Effector memory CD4-positive, alpha-beta T cell (primary cell): ENCODE measurements around the gene MRPS25.
A peak's percentile ranks its signal among the peaks of the same experiment; 100 is the strongest.

ENCODE experiments used
- DNase-seq, 3 donors: peaks; one replicate each; pipeline ENCODE4 v3.0.0-alpha.2; 2020
- H3K27ac ChIP-seq: 2 replicates; pipeline ENCODE4 v1.7.0; 2013; ENCODE audit warnings: mild to moderate bottlenecking, low read length, moderate library complexity; ENCODE audit not compliant: insufficient read depth, poor library complexity, severe bottlenecking
- H3K27me3 ChIP-seq: replicated peaks from 2 replicates; pipeline ENCODE4 v1.7.0; 2013; ENCODE audit warnings: mild to moderate bottlenecking, low read length; ENCODE audit not compliant: insufficient read depth, control insufficient read depth, poor library complexity, severe bottlenecking
- H3K36me3 ChIP-seq: 2 replicates; pipeline ENCODE4 v1.7.0; 2013; ENCODE audit warnings: mild to moderate bottlenecking, low read length, moderate library complexity; ENCODE audit not compliant: control insufficient read depth, insufficient read depth
- H3K4me1 ChIP-seq: 2 replicates; pipeline ENCODE4 v1.7.0; 2013; ENCODE audit warnings: low read length, mild to moderate bottlenecking; ENCODE audit not compliant: control insufficient read depth, insufficient read depth, poor library complexity, severe bottlenecking
- H3K4me3 ChIP-seq: 2 replicates; pipeline ENCODE4 v1.7.0; 2013; ENCODE audit warnings: low read length, low read depth, mild to moderate bottlenecking; ENCODE audit not compliant: insufficient read depth, poor library complexity, severe bottlenecking
- H3K9me3 ChIP-seq: 2 replicates; pipeline ENCODE4 v1.7.0; 2013; ENCODE audit warnings: mild to moderate bottlenecking, low read length, moderate library complexity; ENCODE audit not compliant: control insufficient read depth
- total RNA-seq, 3 donors: gene quantifications; one replicate each; lab custom pipeline; 2026; lab: John Stamatoyannopoulos, UW

The MRPS25 gene
- total RNA-seq = 36.4 to 47.4 (median 42.4) reads per million in 3 donors

- peak within 1 kb of the TSS; percentile 84 for H3K4me3 ChIP-seq
- DNase-seq = peak; percentile 73 to 81 (median 79)
- no peaks in the 10 kb centered on the region for H3K27me3 ChIP-seq
- H3K4me1 ChIP-seq = peaks cover 11% of the 10 kb centered on the region
- H3K9me3 ChIP-seq = no peaks in the 10 kb centered on the region
- H3K36me3 ChIP-seq = no peaks in the 10 kb centered on the region
- H3K27ac ChIP-seq = peak within 1 kb of the TSS; percentile 73
Observed at GRCh38 chr3:15064835-15065549, at the start of gene MRPS25. Gene MRPS25, minus strand, starts transcription at chr3:15065315. Its CDS starts 121 bp downstream, at chr3:15065194.

- DNase-seq = no peak
- no peaks in the 10 kb centered on the region for H3K4me1 ChIP-seq
Observed at GRCh38 chr3:15113884-15114283, 48.8 kb upstream of the MRPS25 start.

GRCh38 chr3:15113471-15113870, 48.4 kb upstream of the MRPS25 start:
- Histone ChIP-seq H3K4me3 (no peak overlapping the region), H3K9me3 (no peaks in the 10 kb centered on the region), H3K36me3 (no peaks in the 10 kb centered on the region), H3K27ac (no peak overlapping the region), H3K27me3 (no peaks in the 10 kb centered on the region), H3K4me1 (no peaks in the 10 kb centered on the region)
- DNase-seq = no peak

More at GRCh38 chr3:15113884-15114283, 48.8 kb upstream of the MRPS25 start:
- H3K9me3 ChIP-seq = no peaks in the 10 kb centered on the region
- H3K27ac ChIP-seq = no peak overlapping the region
- H3K36me3 ChIP-seq = no peaks in the 10 kb centered on the region
- no peak overlapping the region for H3K4me3 ChIP-seq
- H3K27me3 ChIP-seq = no peaks in the 10 kb centered on the region

- no peak overlapping the region for H3K27ac ChIP-seq
- H3K4me1 ChIP-seq = no peaks in the 10 kb centered on the region
- no peak for DNase-seq
- H3K27me3 ChIP-seq = no peaks in the 10 kb centered on the region
- no peak overlapping the region for H3K4me3 ChIP-seq
- no peaks in the 10 kb centered on the region for H3K9me3 ChIP-seq
- H3K36me3 ChIP-seq = no peaks in the 10 kb centered on the region
Observed at GRCh38 chr3:15112011-15112410, 46.9 kb upstream of the MRPS25 start.

- no peak overlapping the region for H3K27ac ChIP-seq
- H3K9me3 ChIP-seq = no peaks in the 10 kb centered on the region
- DNase-seq = no peak
- H3K4me3 ChIP-seq = no peak overlapping the region
- no peaks in the 10 kb centered on the region for H3K4me1 ChIP-seq
- H3K36me3 ChIP-seq = no peaks in the 10 kb centered on the region
- no peaks in the 10 kb centered on the region for H3K27me3 ChIP-seq
Observed at GRCh38 chr3:15110206-15110605, 45.1 kb upstream of the MRPS25 start.

GRCh38 chr3:15108869-15109268, 43.8 kb upstream of the MRPS25 start:
- H3K9me3 ChIP-seq = no peaks in the 10 kb centered on the region
- H3K27ac ChIP-seq = no peak overlapping the region
- no peaks in the 10 kb centered on the region for H3K27me3 ChIP-seq
- no peaks in the 10 kb centered on the region for H3K36me3 ChIP-seq
- H3K4me1 ChIP-seq = no peaks in the 10 kb centered on the region
- DNase-seq = no peak
- H3K4me3 ChIP-seq = no peak overlapping the region

- DNase-seq = peak; percentile 43 to 64 (median 44)
- H3K9me3 ChIP-seq = no peaks in the 10 kb centered on the region
- no peaks in the 10 kb centered on the region for H3K36me3 ChIP-seq
- no peak overlapping the region for H3K4me3 ChIP-seq
- no peak overlapping the region for H3K27ac ChIP-seq
- H3K27me3 ChIP-seq = no peaks in the 10 kb centered on the region
- H3K4me1 ChIP-seq = no peaks in the 10 kb centered on the region
Observed at GRCh38 chr3:15108082-15108545, 43.0 kb upstream of the MRPS25 start.

GRCh38 chr3:15107075-15107947, 42.2 kb upstream of the MRPS25 start:
- Histone ChIP-seq H3K4me1 (no peaks in the 10 kb centered on the region), H3K9me3 (no peaks in the 10 kb centered on the region), H3K4me3 (no peak overlapping the region), H3K27me3 (no peaks in the 10 kb centered on the region), H3K36me3 (no peaks in the 10 kb centered on the region), H3K27ac (no peak overlapping the region)
- no peak for DNase-seq

- Histone ChIP-seq H3K27me3 (no peaks in the 10 kb centered on the region), H3K27ac (no peak overlapping the region), H3K9me3 (no peaks in the 10 kb centered on the region), H3K36me3 (no peaks in the 10 kb centered on the region), H3K4me1 (peaks cover 11% of the 10 kb centered on the region), H3K4me3 (no peak overlapping the region)
- no peak for DNase-seq
Observed at GRCh38 chr3:15102836-15103235, 37.7 kb upstream of the MRPS25 start.

- Histone ChIP-seq H3K9me3 (no peaks in the 10 kb centered on the region), H3K4me1 (peaks cover 15% of the 10 kb centered on the region), H3K36me3 (no peaks in the 10 kb centered on the region), H3K27me3 (no peaks in the 10 kb centered on the region), H3K4me3 (no peak overlapping the region), H3K27ac (no peak overlapping the region)
- DNase-seq = no peak
Observed at GRCh38 chr3:15102256-15102655, 37.1 kb upstream of the MRPS25 start.
